ENCODE results near the gene TMOD1.

Gene TMOD1

DNA sequence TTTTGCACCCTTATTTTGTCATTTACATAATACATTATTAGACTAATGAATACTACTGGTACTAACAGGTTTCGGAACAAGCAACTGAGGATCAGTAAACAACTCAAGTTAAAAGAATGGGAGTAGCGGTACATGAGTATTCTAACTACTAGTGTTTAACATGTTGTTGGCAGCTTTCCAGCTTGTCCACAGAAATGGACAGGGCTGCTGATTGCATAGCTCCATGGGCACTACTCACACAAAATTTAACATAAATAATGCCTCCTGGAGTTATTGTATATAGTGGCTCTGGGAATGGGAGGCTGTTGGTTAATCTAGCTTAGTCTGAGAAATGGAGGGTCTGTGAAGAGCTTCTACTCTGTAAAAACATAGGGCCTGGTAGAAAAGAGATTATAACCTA lies 138.9 kb downstream of the TMOD1 start:
- no peak for DNase-seq

DNA sequence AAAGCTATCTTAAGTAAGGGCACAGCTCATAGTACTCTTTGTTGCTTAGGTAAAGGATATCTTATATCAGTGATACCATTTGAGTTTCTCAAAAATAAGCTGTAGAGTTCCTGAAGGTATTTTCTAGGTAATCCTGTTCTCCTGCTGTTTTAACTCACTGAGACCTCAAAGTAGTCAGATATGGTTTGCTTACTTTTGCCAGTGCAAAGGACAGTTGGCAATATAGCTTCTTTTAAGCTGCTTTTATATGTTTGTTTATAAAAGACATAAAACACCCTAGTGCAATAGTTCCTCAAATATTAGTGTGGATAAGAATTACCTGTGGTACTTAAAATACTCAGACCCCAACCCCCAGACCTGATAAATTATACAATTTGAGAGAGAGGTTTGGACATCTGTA lies 144.3 kb downstream of the TMOD1 start:
- DNase-seq = no peak

DNA sequence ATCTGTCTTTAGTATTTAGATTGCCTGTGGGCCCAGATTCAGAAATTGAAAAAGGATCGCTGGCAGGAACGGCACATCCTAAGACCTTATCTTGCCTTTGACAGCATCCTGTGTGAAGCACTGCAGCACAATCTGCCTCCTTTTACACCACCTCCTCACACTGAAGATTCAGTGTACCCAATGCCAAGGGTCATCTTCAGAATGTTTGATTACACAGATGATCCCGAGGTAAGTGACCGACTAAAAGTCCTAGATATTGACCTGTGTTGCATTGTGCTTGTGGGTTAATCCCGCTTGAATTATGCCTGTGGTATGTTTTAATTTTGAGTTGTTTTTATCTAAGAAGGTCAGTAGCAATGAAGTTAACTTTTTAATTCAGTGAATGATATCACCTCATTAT lies 146.5 kb downstream of the TMOD1 start:
- no peak for DNase-seq
